Prostate gland (tissue), 2 donors: ENCODE data around the gene SESN1. TPM values are rescaled to one million over a fixed set of nuclear protein-coding genes. Genes with fewer than 3 reads are reported as not detected.

Experiments
- DNase-seq: peaks from one replicate; pipeline ENCODE4 v3.0.0-alpha.2; 2019; ENCODE audit warnings: low spot score
- H3K27ac ChIP-seq, 2 donors: fragments of 200-600 bp; sonication (generic); 2 replicates each; pipeline ENCODE4 v1.5.1; 2017 to 2019
- H3K27me3 ChIP-seq: fragments of 200-600 bp; sonication (generic); replicated peaks from 2 replicates; pipeline ENCODE4 v1.5.1; 2019; ENCODE audit not compliant: insufficient read depth
- H3K36me3 ChIP-seq, 2 donors: fragments of 200-600 bp; sonication (generic); 1 replicate in 1 of 2; 2 replicates in 1 of 2; pipeline versions ENCODE4 v1.5.1 to v1.8.1; 2017 to 2019
- H3K4me1 ChIP-seq: fragments of 200-600 bp; sonication (generic); replicated peaks from 2 replicates; pipeline ENCODE4 v1.5.1; 2019
- H3K4me3 ChIP-seq, 2 donors: fragments of 200-600 bp; sonication (generic); 2 replicates each; pipeline ENCODE4 v1.5.1; 2017 to 2019
- H3K9me3 ChIP-seq: fragments of 200-600 bp; sonication (generic); 2 replicates; pipeline ENCODE4 v1.5.1; 2017
- CTCF ChIP-seq, 4 experiments: fragments of 200-600 bp in 2 of 4; fragments of 450-650 bp in 2 of 4; sonication (generic) in 2 of 4; IDR thresholded peaks; 1 replicate in 3 of 4; 2 replicates in 1 of 4; pipeline ENCODE4 v1.5.1; 2016 to 2019; ENCODE audit warnings: antibody characterized with exemption in 4 of 4, mild to moderate bottlenecking in 2 of 4, moderate library complexity in 2 of 4
- POLR2A ChIP-seq: fragments of 450-650 bp; IDR thresholded peaks from one replicate; pipeline ENCODE4 v1.6.1; 2016; ENCODE audit warnings: antibody characterized with exemption, mild to moderate bottlenecking
- POLR2AphosphoS5 ChIP-seq: sonication (generic); formaldehyde crosslinking; IDR thresholded peaks from one replicate; pipeline ENCODE4 v1.6.1; 2017; ENCODE audit warnings: antibody characterized with exemption
- WGBS: methylation state at CpG from one replicate; pipeline ENCODE4 v1.1.5; 2018; 5-methylcytosine and 5-hydroxymethylcytosine counted together
- intact Hi-C: fragments of 100-400 bp; cut with DNase I; formaldehyde crosslinking; loops from one replicate; pipeline ENCODE4 v1.14.2; 2022
- total RNA-seq, 2 donors: library from RNA; depleted of rRNA; stranded (reverse); fragments of >200 nt; gene quantifications; one replicate each; pipeline ENCODE4 v1.1.0, GENCODE V29; 2016

Gene SESN1
- total RNA-seq, 2 donors from 2014 or later: 92.2 to 140 TPM

DNA sequence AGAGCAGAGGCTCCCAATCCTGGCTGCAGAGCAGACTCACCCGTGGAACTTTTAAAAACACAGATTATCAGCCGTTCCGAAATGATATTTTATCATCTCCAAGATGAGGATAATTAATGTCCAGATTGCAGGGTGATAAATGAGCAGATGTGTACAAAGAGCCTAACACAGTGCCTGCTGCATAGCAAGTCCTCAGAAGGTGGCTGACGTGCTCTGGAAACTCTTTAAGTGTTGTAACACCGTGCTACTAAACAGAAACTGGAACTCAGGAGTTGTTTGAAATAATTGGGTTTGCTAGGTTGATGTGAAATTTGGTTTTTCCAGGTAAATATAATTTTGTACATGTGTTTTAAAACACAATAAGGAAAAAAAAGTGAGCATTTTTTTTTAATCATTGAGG lies 128.4 kb downstream of the SESN1 start:
- DNase-seq: no peak
- Histone ChIP-seq H3K27me3 (no peaks in the 10 kb centered on the region), H3K27ac (no peak overlapping the region), H3K4me1 (no peaks in the 10 kb centered on the region), H3K36me3 (no peaks in the 10 kb centered on the region), H3K4me3 (no peak overlapping the region), H3K9me3 (no peaks in the 10 kb centered on the region)
- intact Hi-C loops: no loop called here
- TF ChIP-seq POLR2A: no peak
- TF ChIP-seq CTCF (IDR thresholded peaks at IDR 0.05): no peak
- TF ChIP-seq POLR2AphosphoS5: no peak
- 92% methylated on average over 5 of the region's 5 CpGs for WGBS

DNA sequence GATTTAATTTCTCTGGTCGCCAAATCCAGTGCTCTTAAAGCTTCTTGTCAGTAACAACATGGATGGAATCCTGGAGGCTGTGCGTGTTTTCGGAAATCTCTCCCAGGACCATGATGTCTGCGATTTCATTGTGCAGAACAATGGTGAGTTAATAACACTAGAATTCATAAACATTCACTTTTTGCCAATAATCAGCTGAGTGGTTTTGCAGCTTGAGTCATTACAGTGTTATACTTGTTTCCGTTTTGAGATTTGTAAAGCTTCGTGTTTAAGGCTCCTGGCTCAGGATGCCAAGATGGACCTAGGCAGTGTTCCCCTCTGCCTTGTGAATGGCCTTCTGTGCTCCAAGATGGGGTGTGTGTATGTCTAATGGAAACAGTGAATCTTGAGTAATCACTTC lies 132.7 kb downstream of the SESN1 start:
- H3K9me3 ChIP-seq: no peaks in the 10 kb centered on the region
- H3K36me3 ChIP-seq: no peaks in the 10 kb centered on the region
- no peaks in the 10 kb centered on the region for H3K27me3 ChIP-seq
- H3K4me1 ChIP-seq: no peaks in the 10 kb centered on the region
- no peak overlapping the region for H3K4me3 ChIP-seq
- WGBS: 72% methylated on average over 6 of the region's 6 CpGs
- H3K27ac ChIP-seq: no peak overlapping the region
- DNase-seq: no peak
- intact Hi-C loops: no loop called here
- TF ChIP-seq CTCF (IDR thresholded peaks at IDR 0.05): no peak
- TF ChIP-seq POLR2AphosphoS5: no peak
- no peak for TF ChIP-seq POLR2A

- 93% methylated on average over 14 of the region's 14 CpGs for WGBS
Measured at GRCh38 chr6:108961077-108961476, 133.6 kb downstream of the SESN1 start.

DNA sequence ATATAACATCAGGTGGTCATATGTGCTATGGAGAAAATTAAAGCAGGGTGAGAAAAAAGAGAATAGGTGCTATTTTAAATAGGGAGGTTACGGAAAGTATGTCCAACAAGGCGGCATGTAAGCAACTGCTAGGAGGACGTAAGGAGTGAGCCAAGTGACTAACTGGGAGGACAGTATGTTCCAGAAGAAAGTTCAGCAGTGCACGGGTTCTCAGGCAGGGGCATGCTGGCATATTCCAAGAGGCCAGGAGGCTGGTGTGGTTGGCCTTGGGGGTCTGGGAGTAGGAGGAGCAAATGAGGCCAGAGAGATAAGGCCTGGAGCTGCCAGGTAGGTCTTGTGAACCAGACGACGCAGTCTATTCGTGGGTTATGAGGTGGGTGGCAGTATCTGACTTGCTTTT lies 134.0 kb downstream of the SESN1 start:
- no peaks in the 10 kb centered on the region for H3K9me3 ChIP-seq
- DNase-seq: no peak
- H3K4me1 ChIP-seq: no peaks in the 10 kb centered on the region
- no peak overlapping the region for H3K27ac ChIP-seq
- no peaks in the 10 kb centered on the region for H3K36me3 ChIP-seq
- intact Hi-C loops: no loop called here
- H3K4me3 ChIP-seq: no peak overlapping the region
- 79% methylated on average over 7 of the region's 7 CpGs for WGBS
- TF ChIP-seq POLR2A (no peak), POLR2AphosphoS5 (no peak), CTCF (IDR thresholded peaks at IDR 0.05) (no peak)
- H3K27me3 ChIP-seq: no peaks in the 10 kb centered on the region

More at GRCh38 chr6:108961077-108961476, 133.6 kb downstream of the SESN1 start:
- DNase-seq: no peak
- no peaks in the 10 kb centered on the region for H3K4me1 ChIP-seq
- no peaks in the 10 kb centered on the region for H3K9me3 ChIP-seq
- no peak overlapping the region for H3K4me3 ChIP-seq
- H3K27me3 ChIP-seq: no peaks in the 10 kb centered on the region
- intact Hi-C loops: no loop called here
- H3K36me3 ChIP-seq: no peaks in the 10 kb centered on the region
- TF ChIP-seq CTCF (IDR thresholded peaks at IDR 0.05) (no peak), POLR2AphosphoS5 (no peak), POLR2A (no peak)
- H3K27ac ChIP-seq: no peak overlapping the region

GRCh38 chr6:108959972-108960582 lies 134.6 kb downstream of the SESN1 start:
- WGBS: 91% methylated on average over 10 of the region's 10 CpGs
- H3K27me3 ChIP-seq: no peaks in the 10 kb centered on the region
- no peaks in the 10 kb centered on the region for H3K36me3 ChIP-seq
- TF ChIP-seq POLR2A: no peak
- TF ChIP-seq POLR2AphosphoS5: no peak
- no peak for TF ChIP-seq CTCF (IDR thresholded peaks at IDR 0.05)
- no peak overlapping the region for H3K4me3 ChIP-seq
- no peak for DNase-seq
- no peaks in the 10 kb centered on the region for H3K4me1 ChIP-seq
- intact Hi-C loops: no loop called here
- H3K27ac ChIP-seq: no peak overlapping the region
- no peaks in the 10 kb centered on the region for H3K9me3 ChIP-seq
